Gastroesophageal sphincter (tissue), 3 donors: ENCODE measurements around the gene ATP6V0A4.

Experiments
- POLR2A ChIP-seq, 2 donors: fragments of 450-650 bp; IDR thresholded peaks; one replicate each; pipeline ENCODE4 v1.6.1; 2017; ENCODE audit warnings: antibody characterized with exemption in 2 of 2, mild to moderate bottlenecking in 2 of 2, moderate library complexity in 1 of 2
- TF ChIP-seq, protein P1 (sequence below), 4 experiments: fragments of 200-600 bp in 2 of 4; fragments of 450-650 bp in 2 of 4; sonication (generic) in 1 of 4; IDR thresholded peaks; one replicate each; pipeline ENCODE4 v1.5.1; 2017 to 2019; ENCODE audit warnings: antibody characterized with exemption in 4 of 4, mild to moderate bottlenecking in 2 of 4, moderate library complexity in 2 of 4

DNA sequence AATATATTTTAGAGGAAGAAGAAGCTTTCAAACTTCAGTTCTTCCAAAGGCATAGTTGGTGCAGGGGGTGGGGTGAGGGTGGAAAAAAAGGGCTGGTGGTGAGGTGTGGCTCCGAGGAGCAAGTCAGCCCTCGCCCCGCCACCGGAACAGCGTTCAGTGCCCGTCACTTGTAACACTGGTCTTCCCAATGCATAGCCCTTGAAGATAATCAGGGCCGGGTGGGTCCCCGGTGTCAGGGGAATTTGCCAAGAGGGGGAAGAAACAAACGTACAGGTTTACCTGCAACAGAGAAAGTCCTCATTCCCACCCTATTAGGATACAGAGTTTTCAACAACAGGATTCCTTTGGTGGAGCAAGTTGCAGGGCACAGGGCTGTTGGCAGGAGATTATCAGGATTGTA lies 98.3 kb downstream of the ATP6V0A4 start:
- TF ChIP-seq, protein P1, sequence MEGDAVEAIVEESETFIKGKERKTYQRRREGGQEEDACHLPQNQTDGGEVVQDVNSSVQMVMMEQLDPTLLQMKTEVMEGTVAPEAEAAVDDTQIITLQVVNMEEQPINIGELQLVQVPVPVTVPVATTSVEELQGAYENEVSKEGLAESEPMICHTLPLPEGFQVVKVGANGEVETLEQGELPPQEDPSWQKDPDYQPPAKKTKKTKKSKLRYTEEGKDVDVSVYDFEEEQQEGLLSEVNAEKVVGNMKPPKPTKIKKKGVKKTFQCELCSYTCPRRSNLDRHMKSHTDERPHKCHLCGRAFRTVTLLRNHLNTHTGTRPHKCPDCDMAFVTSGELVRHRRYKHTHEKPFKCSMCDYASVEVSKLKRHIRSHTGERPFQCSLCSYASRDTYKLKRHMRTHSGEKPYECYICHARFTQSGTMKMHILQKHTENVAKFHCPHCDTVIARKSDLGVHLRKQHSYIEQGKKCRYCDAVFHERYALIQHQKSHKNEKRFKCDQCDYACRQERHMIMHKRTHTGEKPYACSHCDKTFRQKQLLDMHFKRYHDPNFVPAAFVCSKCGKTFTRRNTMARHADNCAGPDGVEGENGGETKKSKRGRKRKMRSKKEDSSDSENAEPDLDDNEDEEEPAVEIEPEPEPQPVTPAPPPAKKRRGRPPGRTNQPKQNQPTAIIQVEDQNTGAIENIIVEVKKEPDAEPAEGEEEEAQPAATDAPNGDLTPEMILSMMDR (IDR thresholded peaks at IDR 0.05), result no peak
- TF ChIP-seq POLR2A (IDR thresholded peaks at IDR 0.05), result no peak
